DOHH2 (cell line): ENCODE results near the gene GATA3.

ENCODE experiments used
- EZH2phosphoT487 ChIP-seq: fragments of 200-600 bp; sonication (generic); IDR thresholded peaks from 2 replicates; pipeline ENCODE4 v1.6.1; 2017; ENCODE audit warnings: borderline replicate concordance, mild to moderate bottlenecking, antibody characterized with exemption, low read length, moderate library complexity, mixed read lengths
- TF ChIP-seq, protein P1 (sequence below): fragments of 200-600 bp; sonication (generic); IDR thresholded peaks from one replicate; pipeline ENCODE4 v1.5.1; 2014; ENCODE audit warnings: antibody characterized with exemption, mild to moderate bottlenecking, low read depth, low read length; ENCODE audit not compliant: poor library complexity, severe bottlenecking

DNA sequence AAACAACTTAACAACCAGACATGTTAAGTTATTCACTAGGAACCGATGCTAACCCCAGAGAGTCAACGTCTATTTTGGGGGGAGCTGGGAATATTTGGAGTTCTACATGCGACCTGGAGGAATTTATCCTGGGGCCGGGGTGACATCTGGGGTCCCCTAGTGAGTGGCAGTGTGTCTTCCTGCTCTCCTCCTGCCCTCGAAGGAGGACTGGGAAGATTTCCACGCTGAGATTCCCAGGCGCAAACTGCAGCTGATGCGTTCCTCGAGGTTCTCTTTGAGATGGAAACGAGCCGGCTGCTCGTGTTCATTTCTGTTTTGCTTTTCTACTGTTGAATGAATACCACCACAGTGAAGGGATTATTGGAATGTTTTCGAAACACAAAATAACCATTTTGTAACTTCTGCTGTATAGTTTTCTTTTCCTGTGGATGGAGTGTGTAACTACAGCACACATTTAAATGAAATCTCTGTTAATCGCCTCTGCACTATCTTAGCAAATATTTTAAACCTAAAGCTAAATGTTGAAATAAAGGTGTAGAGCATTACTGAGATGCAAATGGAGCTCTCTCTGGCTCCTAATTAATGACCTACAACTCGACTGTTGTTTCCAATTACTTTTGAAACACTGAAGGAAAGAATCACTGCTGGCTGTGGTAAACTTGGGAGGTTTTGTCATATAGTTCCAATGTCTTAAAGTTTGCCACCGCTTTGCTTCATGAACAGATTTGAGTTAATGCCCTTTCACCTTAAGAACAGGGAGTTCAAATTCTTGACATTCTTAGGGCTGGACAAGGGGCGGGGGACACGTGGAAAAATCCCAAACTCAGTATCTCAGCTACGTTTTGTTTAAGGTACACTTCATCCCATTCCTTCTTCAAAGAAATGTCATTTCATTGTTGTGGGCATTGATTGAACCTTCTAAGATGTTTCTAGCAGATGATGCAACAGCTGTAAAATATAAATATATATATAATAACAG, 21.1 kb downstream of the GATA3 start:
- TF ChIP-seq, protein P1, sequence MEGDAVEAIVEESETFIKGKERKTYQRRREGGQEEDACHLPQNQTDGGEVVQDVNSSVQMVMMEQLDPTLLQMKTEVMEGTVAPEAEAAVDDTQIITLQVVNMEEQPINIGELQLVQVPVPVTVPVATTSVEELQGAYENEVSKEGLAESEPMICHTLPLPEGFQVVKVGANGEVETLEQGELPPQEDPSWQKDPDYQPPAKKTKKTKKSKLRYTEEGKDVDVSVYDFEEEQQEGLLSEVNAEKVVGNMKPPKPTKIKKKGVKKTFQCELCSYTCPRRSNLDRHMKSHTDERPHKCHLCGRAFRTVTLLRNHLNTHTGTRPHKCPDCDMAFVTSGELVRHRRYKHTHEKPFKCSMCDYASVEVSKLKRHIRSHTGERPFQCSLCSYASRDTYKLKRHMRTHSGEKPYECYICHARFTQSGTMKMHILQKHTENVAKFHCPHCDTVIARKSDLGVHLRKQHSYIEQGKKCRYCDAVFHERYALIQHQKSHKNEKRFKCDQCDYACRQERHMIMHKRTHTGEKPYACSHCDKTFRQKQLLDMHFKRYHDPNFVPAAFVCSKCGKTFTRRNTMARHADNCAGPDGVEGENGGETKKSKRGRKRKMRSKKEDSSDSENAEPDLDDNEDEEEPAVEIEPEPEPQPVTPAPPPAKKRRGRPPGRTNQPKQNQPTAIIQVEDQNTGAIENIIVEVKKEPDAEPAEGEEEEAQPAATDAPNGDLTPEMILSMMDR = no peak
- TF ChIP-seq EZH2phosphoT487 = no peak
